ENCODE measurements around the gene UQCC2.

The UQCC2 gene

GRCh38 chr6:33744001-33744848 is 32.7 kb upstream of the UQCC2 start:
- DNase-seq (ENCODE audit: low read depth in 2 of 2) = peak; percentile 66 to 69

DNA sequence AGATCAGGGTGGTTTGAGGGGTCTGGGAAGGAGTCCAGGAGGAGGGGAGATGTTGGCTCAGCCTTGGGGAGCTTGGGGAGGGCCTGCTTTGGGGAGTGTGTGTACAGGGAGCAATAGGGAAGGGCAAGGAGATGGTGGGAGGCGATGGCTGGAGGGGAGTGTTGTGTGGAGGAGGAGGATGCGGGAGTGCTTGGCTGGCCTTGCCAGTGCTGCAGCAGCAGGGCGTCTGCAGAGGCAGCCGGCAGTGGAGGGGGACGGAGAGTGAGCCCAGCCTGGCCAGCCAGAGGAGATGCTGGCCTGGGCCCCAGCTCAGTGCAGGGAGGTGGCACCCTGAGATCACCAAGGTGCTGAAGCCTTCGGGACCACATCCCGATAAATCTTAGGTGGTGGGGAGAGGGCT is 31.3 kb upstream of the UQCC2 start:
- DNase-seq (ENCODE audit: low read depth in 2 of 2) = no peak

GRCh38 chr6:33742092-33742491 is 30.6 kb upstream of the UQCC2 start:
- no peak for DNase-seq (ENCODE audit: low read depth in 2 of 2)

DNA sequence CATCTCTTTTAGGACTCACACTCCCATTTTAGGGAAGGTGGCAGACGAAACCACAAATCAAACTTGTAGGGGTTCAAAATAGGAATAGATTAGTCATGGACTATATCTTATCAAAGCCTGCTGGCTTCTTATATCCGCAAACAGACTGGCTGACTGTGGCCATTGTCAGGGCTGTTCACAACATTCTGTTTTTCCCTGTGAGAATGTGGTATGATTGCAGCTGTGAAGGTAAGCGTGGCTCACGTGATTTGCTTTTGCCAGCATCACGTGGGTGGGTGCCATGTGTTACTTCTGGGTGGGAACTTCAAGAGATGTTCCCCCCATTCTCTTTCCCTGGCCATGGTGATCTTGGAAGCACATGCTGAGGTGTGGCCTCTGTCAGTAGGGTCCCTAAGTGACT is 29.3 kb upstream of the UQCC2 start:
- DNase-seq (ENCODE audit: low read depth in 2 of 2) = no peak

DNA sequence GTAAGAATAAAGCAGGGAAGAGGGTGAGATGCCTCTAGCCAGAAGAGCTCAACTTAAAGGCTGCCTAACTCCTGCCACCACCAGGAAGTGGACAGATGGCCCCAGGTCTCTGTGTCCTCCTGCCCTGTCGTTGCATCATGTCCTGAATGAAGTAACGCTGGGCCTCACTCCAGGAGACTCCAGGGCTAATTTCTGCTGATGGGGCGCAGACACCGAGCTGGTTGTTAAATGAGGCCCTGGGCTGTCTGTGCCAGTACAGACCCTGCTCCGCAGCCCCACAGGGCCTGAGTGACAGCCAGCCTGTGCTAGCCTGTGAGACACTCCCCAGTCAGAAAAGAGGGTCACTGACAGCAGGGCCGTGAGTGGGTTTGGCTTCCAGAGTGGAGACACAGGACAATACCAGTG is 28.7 kb upstream of the UQCC2 start:
- no peak for DNase-seq (ENCODE audit: low read depth in 2 of 2)

- no peak for DNase-seq (ENCODE audit: low read depth in 2 of 2)
Measured at GRCh38 chr6:33739571-33739970, 28.1 kb upstream of the UQCC2 start.

GRCh38 chr6:33738879-33739278 is 27.4 kb upstream of the UQCC2 start:
- no peak for DNase-seq (ENCODE audit: low read depth in 2 of 2)

GRCh38 chr6:33738153-33738552 is 26.7 kb upstream of the UQCC2 start:
- DNase-seq (ENCODE audit: low read depth in 2 of 2) = no peak

GRCh38 chr6:33737267-33738026 is 25.9 kb upstream of the UQCC2 start:
- DNase-seq (ENCODE audit: low read depth in 2 of 2) = no peak

DNA sequence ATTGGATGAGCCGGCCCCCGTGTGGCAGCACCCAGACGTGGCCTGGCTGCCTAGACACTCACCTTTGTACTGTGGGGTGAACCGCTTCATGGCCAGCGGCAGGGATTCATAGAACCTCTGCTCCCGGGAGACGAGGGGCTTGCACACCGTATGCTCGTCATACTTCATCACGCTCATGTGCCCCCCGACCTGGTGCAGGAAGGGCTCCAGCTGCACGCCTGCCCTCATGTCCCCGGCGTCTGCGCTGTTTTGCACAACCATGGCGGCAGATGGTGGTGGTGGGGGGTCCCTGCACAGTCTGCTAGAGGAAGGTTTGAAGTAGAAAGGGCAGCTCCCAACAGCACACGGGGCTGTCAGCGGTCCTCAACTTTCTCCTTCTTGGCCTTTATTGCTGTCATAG is 23.7 kb upstream of the UQCC2 start:
- DNase-seq (ENCODE audit: low read depth in 2 of 2) = no peak

GRCh38 chr6:33733709-33734007 is 22.2 kb upstream of the UQCC2 start:
- DNase-seq (ENCODE audit: low read depth in 2 of 2) = no peak

GRCh38 chr6:33732817-33733708 is 21.6 kb upstream of the UQCC2 start:
- no peak for DNase-seq (ENCODE audit: low read depth in 2 of 2)

DNA sequence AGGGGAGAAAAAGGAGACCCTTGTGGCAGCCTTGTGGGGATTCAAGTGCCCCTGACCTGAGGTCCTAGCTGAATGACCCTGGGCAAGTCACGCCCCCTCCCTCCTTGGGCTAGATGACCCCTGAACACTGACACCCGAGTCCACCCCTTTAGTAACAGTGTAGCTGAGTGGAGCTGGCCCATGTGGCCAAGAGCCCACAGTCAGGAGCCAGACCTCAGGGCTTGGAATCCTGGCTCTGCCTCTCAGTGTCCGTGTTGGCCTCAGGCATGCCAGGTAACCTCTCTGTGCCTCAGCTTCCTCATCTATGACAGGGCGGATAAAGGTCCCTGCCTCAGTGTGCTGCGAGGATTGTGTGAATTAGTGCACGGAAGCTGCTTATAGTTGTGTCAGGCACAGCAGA is 20.9 kb upstream of the UQCC2 start:
- DNase-seq (ENCODE audit: low read depth in 2 of 2) = no peak

DNA sequence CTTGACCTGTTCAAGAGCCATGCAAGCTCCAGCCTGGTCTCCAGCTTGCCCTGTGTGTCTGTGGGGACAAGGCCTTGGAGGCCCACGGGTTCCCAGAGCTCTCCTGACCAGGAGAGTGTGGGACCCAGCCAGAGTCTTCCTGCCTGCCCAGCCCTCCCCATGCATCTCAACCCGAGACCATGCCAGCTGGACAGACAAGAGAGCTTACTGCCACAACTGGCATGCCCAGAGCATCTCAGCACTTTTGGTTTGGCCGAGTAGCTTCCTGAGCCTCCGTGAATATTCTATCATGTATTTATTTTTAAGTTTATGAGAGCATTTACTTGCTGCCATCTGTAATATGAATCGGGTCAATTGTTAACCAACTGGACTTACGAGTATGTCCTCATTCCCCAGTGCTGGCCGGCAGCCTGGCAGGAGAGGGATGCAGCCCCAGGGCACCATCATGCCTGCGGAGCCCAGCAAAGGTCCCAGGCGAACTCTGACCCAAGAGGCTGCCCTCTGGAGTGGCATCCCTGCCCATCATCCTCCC is 20.3 kb upstream of the UQCC2 start:
- DNase-seq (ENCODE audit: low read depth in 2 of 2) = no peak

DNA sequence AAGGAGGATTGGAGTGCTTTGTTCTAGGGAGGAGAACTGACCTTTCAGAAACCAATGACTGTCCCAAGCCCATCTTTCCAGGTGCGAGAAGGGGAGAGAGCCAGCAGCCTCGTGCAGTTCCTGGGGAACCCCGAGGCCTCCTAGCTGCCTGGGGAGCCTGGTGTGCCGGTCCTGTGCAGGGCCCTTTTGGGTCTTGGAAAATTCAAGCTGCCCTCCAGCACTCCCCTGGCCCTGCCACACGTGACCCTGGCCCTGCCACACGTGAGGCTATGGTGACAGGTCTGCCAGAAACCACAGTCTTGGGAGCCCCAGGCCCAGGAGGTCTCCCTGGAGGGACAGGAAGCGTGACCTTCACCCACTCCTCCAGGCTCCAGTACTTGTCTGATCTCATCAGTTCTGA is 19.5 kb upstream of the UQCC2 start:
- no peak for DNase-seq (ENCODE audit: low read depth in 2 of 2)

GRCh38 chr6:33730611-33731010 is 19.1 kb upstream of the UQCC2 start:
- DNase-seq (ENCODE audit: low read depth in 2 of 2) = no peak

GRCh38 chr6:33729059-33729458 is 17.6 kb upstream of the UQCC2 start:
- DNase-seq (ENCODE audit: low read depth in 2 of 2) = no peak

DNA sequence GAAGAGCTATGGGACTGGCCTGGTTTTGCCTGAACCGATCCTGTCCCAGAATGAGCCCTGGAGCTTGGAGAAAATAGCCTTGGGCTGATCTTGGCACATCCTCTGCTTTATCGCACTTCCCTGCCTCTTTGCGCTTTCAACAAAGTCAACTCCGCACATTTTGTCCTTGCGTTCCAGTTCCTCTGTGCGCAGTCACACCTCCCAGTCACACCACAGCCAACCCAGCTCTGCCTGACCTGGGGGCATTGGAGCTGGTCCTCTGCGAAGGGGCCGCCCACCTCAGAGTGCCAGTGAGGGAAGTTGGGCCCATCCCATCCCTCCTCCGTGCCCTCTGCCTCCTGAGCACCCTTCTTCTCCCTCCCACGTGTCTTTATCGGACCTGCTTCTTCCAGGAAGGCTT is 16.9 kb upstream of the UQCC2 start:
- DNase-seq (ENCODE audit: low read depth in 2 of 2) = no peak

DNA sequence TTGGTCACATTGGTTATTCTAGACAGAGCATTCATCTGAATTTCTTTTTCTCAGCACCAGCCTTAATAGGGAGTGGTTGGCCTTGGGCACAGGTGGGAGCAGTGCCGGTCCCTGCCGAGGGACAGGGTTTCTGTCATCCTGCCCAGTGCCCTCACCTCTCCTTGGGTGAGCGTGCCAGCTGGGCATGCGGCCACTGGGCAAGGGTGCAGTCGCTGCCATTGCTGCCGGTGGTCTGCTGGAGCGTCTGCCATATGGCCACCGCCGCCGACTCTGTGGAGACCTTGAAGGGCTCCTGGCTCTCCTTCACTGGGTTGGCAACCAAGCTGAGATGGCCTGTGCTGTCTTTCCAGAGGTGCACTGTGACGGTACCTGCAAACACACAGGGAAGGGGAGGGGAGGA is 16.4 kb upstream of the UQCC2 start:
- DNase-seq (ENCODE audit: low read depth in 2 of 2) = no peak

DNA sequence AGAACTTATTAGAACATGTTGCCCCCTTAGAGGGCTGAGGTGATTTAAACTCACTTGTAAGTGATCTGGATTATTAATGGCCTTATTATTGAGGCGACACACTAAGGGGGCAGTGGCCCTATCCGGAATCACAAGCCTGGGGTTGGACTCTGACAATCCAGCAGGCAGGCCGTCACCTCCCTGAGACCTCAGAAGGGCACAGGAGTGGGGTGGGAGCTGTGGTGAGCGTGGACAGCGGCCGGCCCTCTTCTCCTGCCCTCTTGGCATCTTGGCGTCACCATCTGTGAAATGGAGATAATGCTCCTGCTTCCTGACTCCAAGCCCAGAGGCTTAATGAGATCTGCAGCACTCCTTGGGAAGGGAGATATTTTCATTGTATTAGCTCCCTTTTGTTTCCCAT is 15.6 kb upstream of the UQCC2 start:
- DNase-seq (ENCODE audit: low read depth in 2 of 2) = no peak

- no peak for DNase-seq (ENCODE audit: low read depth in 2 of 2)
Measured at GRCh38 chr6:33726696-33727095, 15.2 kb upstream of the UQCC2 start.
